GM21360 (cell line): ENCODE measurements around the gene HACD2.

Experiments used
- ATAC-seq: cut with Tn5 transposase; IDR thresholded peaks from one replicate; pipeline ENCODE4 v1.9.1; 2021; ENCODE audit warnings: mild to moderate bottlenecking, moderate library complexity; ENCODE audit not compliant: unreplicated experiment

HACD2 gene

DNA sequence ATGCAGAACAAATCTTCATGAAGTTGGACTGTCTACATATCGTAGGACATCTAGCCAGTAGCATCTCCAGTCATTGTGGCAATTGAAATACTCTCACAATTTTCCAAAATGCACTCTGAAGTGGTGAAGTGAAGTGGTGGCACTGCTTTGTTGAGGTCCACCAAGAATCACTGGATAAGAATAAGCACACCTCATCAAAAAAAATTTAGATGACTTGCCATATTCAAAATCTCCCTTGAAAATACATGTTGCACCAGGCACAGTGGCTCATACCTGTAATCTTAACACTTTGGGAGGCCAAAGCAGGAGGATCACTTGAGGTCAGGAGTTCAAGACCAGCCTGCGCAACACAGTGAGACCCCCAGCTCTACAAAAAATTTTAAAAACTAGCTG is 12.9 kb downstream of the HACD2 start:
- ATAC-seq, result no peak

DNA sequence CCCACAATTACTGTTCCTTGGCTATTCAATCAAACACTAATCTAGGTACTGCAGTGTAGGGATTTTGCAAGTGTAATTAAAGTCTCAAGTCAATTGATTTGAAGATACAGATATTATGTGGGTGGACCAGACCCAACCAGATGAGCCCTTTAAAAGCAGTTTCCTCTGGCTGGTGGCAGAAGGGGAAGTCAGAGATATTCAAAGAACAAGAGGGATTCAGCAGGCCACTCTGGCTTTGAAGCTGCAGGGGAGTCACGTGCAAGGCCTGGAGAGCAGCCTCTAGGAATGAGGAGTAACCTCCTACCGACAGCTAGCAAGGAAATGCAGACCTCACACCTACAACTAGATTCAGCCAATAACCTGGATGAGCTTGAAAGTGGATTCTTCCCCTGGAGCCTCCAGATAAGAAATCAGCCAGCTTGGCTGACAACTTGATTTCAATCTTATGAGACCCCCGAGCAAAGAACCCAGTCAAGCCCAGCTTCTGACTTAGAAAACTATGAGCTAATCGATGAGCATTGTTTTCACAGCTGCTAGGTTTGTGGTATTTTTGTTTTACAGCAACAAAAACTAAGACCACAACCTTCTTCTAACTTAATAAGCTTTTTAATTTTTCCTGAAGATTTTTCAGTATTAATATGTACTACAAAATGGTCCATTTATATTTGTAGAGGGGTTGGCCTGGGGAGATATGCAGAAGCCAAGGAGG is 13.4 kb downstream of the HACD2 start:
- no peak for ATAC-seq

DNA sequence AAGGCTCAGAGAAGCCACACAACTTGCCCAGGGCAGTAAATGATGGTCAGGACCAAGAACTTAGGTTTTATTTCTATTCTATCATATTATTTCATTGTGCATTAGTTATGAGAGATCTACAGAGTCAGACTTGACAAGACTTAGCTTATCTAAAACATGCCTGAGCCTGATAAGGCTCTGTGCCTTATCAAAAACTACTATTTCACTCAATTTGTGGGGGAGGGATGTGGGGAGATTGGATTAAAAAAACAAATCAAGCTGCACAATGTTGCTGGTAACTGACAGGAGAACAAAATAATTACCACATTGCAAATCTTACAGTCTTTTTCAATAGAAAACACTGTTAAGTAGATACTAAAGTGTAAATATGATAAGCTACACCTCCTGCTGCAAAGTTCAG is 16.0 kb downstream of the HACD2 start:
- no peak for ATAC-seq

DNA sequence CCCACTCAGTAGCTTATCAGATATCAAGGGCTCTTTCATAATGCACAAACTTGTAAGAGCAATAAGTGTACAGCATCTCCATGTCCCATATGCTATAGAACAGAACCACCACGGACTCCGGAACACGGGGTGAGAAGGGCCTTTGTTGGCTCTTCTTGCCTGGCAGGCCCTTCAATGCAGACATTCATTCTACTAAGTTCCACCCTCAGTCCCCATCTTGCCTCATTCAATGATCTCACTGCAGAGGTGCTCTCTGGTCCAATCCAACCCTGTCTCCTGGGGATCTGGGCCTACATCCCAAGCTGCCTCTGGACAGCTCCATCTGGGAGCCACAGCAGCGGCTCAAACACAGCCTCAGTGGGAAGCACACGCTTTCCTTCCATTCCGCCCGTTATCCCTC is 16.8 kb downstream of the HACD2 start:
- no peak for ATAC-seq

DNA sequence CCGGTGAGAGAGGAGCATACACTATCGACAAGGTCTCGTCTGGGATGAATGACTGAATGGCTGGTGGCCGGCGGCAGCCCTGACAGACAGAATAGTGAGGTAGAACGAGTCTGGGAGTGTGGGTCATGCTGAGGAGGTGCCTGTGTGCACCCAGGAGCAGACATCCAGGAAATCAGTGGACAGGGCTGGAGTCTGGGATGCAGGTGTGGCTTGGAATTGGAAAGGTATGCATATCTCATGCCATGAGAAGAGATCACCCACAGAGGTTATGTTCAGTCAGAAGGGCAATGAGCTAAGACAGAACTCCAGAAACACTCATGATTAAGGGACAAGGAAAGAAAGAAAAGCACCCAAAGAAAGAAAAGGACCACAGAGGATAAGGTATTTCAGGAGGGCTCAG is 20.8 kb downstream of the HACD2 start:
- ATAC-seq, result no peak

DNA sequence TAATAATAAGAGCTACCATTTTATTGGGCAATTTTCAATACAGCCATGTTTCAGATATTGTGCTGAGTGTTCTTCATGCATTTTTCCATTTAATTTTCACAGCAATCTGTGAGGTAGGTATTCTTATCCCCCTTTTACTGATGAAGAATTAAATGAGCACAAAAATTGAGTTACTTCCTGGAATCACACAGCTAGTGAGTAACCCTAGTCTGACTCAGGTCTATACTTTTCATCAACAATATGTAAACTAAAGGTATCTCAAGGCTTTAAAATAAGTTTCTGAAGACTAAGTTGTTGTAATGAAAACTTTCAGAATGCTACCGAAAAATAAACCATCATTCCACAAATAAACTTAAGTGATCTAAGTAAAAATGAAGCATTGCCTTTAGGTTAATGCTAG is 22.3 kb downstream of the HACD2 start:
- no peak for ATAC-seq

DNA sequence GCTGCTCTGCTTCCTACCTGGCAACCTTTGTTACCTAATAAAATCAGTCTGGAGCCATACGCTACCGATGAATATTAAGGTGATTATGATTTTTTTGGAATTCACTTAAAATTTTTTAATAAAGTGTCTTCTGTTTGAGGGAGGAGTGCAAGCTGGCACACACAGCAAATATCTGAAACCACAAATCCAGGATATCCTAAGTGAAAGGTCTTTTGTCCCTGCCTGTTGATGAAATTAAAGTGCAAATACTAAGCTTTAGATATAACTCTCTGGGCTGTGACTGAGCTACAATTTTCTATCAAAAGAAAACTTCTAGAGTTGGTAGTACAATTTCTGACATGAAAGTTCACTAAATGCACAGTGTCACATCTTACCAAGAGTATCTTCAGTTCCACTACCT is 23.7 kb downstream of the HACD2 start:
- ATAC-seq, result no peak

DNA sequence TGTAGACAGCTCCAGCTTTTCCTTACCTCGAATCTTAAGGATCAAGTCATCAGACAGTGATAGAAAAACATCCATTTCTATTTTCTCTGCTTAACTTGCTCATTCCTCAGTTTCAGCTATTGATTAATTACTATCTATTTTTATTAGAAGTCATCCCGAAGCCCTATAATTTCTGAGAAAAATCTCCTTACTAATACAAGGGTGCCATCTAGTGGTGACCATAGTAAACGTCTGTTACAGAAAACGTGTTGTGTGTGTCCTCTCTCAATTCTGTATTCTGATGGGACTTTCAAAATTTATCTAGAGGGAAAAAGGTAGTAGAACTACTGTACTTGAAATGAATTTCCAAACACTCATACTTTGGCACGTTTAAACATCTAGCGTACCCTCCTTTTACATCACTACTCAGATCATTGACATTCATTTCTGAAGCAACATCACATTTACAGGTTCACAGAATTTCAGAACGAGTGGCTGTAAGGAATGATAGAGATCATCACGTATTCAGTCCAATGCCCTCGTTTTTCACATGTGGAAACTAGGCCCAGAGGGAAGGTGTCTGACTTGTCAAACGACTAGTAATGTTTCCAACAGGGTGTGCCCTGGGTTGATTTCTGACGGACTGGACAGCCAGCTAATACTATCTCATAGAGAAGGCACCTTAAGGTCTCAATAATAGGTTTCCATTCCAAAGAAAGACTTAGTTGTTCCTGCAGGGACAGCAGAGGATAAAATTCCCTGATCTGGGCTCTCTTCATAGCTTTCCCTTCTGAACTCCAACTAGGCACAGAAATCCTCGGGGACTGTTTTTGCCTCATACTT is 25.6 kb downstream of the HACD2 start:
- no peak for ATAC-seq

DNA sequence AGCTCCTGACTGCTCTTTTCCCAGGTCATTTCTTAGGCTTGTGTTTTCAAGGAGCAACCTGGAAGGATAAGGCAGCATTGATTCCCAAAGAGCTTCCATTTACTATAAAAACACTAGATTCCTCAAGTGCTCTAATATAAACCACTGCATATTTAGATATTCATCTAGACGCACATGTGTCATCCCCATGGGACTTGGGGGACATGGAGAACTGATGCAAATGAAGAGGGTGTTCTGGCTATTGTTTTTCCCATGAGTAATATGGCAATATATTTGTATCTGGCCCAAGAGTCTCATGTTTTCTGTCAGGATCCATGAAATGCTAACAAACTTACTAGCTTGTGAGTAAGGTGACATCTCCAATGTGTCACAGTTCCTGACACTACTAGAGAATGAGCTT is 31.3 kb downstream of the HACD2 start:
- ATAC-seq, result no peak

DNA sequence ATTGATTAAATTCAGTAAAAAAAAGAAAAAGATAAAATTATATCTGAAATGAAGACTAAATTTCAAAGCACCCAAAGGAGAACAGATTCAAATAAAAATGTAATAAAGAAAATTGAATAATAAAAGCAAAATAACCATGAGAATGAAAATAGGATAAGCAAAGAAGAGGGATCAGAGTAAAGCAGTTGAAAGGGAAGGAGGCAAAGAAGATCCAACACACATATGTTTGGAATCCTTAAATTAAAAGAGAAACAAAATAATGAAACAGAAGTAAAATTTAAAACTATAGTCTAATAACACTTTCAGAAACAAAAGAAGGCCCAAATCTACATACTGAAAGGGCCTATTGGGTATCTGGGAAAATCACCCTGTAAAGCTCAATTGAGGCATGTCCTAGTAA is 32.1 kb downstream of the HACD2 start:
- no peak for ATAC-seq

DNA sequence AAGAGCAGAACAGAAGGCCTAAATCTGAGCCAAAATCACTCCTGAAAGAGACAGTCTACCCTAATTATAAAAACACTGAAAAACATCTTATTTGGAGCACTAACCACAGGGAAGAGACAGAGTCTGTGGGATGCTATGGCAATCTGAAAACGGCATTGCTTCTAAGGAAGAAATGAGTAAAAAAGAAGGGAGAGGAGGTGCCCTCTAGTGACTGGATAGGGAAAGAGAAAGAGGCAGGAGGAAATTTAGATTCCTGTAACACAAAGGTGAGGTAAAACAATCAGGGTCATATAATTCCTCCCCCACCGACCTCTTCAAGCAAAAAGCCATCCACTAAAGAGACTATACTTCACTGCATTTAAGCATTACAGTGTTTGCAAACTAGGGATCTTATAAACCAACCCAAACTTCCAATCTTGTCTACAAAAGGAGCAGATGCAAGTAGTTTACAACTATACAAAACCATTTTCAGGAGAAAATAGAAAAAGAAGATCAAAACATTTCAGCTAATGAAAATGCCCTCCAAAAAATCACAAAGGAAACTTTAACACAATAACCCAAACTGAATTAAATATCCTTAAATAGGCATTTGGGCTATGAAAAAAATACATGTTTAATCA is 32.6 kb downstream of the HACD2 start:
- no peak for ATAC-seq

DNA sequence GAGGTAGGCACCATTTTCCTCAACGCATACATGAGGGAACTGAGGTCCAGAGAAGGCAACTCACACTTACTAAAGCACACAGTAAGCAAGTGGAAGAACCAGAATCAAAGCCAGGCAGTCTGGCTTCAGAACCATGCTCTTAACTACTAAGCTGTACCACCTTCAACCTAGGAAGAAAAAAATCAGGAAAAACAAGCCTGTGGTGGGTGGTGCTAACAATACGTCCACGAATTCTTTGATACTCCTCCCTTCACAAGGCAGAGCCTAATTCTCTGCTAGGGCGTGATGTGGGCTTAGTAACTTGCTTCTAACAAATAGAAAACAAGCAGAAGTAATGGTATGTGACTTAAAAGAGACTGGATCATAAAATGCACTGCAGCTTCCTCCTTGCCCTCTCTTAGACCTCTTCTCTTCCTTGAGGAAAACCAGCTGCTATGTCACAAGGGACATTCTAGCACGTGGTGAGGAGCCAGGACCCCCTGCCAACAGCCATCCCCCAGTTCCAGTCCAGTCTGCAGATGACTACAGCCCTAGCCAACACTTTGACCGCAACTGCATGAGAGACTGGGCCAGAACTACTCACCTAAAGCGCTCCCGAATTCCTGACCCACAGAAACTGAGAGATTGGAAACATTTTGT is 36.9 kb downstream of the HACD2 start:
- no peak for ATAC-seq

DNA sequence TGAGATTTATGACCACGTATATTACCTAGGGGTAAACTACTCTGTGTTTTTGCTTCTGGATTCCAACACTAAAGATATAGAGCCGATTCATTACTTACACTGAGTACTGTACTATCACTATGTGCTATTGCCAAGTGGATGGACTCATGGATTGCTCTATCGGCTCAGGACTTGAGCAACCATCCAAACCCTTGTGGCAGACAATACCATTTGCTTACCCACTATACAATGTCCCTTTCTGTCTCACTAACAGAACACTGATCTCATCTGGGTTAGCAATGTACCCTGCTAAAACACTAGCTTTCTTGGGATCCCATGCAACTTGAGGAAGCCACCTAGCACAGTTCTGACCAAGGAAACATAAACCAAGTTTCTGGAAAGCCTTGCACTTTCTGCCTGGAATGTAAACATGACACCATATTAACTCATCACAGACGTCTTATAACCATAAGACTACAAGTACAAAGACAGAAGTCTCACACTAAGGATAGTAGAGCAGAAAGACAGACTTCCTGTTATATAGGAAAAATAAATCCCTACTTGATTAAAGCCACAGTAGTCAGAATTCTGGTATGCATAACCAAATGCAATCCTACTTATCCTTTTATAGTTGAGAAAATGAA is 38.6 kb downstream of the HACD2 start:
- no peak for ATAC-seq

DNA sequence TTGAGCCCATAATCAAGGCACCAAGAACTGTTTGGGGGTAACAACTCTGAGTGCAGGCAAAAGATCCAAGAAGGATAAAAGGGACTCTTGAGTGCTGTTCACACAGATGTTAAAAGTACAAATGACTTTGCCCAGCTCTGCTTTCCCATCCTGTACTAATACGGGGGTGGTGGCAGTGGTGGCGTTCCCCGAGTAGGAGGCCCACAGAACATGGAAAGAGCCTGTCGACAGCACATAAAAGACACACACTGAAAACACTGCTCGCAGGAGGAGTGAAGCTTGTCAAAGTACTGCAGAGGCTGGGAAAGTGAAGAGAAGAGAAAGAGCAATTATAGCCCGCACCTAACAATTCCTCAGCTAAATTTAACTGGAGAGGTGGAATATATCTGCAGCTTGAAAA is 40.9 kb downstream of the HACD2 start:
- ATAC-seq, result no peak

DNA sequence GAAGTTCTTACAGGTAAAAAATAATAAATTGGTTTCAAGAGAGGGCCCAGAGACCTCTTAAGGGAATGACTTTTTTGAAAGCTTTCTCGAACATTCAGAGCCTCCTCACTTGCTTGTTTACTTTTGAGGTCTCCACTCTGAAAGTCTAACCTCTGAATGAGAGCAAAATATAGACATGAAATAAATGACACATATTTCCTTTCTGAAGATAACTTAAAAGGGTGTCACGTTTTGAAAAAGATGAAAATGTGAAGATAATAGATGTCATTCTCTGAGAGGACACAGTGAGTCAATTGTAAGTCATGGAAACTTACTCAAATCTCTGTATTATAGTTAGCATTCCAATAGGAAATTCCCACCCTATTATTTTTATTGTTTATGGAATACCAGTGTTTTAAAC is 44.6 kb downstream of the HACD2 start:
- no peak for ATAC-seq

DNA sequence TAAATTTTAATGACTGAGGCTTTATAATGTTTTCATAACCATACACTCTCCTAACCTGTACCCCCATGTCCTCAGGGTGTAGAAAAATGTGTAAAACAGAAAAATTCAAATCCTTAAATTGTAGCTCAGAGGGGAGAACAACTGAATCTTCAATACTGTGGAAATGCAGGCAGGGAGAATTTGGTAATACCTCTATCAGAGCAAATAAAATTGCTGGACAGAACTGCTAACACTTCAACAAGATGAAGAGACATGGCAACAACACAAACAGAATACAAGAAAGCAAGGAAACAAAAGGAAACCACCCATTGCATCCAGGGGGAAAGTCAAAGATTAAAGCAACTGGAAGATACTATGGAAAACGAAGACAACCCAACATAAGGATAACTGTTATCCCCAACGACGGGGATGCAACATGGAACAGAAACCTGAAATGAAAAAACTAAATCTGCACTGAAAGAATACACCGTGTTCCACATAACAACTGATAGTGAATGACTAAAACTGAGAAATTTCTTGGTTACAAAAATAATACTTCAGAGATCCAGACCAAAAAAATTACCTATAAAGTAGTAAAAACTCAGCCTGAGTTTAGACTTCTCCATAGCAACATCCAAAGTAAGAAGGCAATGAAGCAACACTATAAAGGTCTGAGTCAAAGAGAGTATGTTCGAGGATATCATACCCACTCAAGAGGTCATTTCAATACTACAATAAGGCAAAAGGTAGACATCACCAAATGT is 48.5 kb downstream of the HACD2 start:
- no peak for ATAC-seq

DNA sequence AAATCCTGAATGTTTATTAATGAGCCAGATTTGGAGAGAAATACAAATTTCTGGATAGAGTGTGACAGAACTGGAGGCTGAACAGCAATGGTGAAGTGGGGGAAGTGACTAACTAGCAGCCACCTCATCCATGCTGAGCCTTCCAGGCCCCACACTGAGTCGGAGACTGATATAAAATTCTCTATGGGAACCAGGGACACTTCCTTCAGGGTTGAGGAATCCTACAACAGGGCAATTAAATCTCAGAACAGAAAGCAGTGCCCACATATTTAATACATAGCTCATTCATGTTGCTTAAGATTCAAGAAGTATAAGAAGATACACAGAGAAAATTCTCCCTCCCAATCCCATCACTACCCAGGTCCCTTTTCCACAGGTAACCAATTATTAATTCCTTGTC is 49.3 kb downstream of the HACD2 start:
- no peak for ATAC-seq

DNA sequence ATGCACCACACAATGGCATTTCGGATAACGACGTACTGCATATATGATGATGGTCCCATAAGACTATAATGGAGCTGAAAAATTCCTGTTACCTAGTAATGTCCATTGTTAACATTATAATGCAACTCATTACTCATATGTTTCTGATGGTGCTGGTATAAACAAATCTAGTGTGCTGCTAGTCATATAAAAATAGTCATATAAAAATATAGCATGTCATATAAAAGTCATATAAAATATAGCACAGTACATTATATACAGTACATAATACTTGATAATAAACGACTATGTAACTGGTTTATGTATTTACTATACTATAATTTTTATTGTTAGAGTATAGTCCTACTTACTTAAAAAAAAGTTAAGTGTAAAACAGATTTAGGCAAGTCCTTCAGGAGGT is 50.6 kb downstream of the HACD2 start:
- no peak for ATAC-seq

DNA sequence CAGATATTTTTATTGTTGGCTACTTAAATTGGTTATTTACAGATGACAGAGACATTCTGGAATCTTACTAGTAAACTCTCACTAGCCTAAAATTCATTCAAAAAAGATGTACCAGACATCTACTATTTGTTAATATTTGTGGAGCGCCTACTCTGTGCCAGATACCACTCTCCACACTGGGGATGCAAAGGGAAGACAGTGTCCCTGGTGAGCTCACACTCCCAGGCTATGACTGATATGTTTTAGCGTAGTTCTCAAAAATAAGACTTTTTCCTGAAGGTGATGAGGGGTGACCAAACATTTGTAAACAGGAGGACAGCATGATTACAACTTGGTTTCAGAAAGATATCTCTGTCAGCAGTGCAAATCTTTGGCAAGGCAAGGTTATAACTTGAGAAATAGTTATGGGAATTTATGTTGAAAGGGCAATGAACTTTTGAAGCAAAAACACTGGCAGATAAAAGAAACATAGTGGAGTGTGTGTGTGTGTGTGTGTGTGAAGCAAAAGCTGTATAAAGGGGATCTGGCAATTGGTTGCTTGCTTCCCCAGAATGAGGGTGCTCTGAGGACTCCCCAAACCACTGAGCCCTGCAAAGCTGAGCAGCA is 51.2 kb downstream of the HACD2 start:
- ATAC-seq, result no peak

DNA sequence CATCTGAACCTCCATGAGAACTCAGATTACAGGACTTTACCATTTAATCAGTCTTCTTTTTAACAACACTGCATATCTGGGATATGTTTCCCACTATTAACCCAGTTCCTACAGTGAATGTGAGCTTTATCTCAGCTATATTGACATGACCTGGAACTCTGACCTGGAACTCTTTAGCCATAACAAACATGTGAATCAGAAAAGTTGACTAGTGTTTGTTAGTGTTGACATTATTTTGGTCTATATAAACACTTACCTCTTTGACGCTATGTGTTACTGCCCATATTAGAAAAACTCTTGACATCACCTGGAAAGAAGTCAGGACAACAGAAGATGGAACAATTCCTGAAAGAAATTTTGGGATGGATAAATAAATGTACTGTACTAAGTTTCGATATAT is 56.7 kb downstream of the HACD2 start:
- no peak for ATAC-seq
